A549 (cell line): ENCODE data around the gene AHR.

ENCODE experiments used
- POLR2A ChIP-seq: IDR thresholded peaks from 2 replicates; pipeline ENCODE4 v1.6.1; 2012; ENCODE audit warnings: mild to moderate bottlenecking, low read length
- RCOR1 ChIP-seq: fragments of 150-350 bp; IDR thresholded peaks from 2 replicates; pipeline ENCODE4 v1.6.1; 2014; ENCODE audit warnings: antibody characterized with exemption, low read length, low read depth
- TF ChIP-seq, protein P1 (sequence below): fragments of >200 bp; sonication (Bioruptor Twin); formaldehyde crosslinking; IDR thresholded peaks from 3 replicates; pipeline ENCODE4 v1.5.1; 2016
- TF ChIP-seq, protein P2 (sequence below): IDR thresholded peaks from 2 replicates; pipeline ENCODE4 v1.6.1; 2012

DNA sequence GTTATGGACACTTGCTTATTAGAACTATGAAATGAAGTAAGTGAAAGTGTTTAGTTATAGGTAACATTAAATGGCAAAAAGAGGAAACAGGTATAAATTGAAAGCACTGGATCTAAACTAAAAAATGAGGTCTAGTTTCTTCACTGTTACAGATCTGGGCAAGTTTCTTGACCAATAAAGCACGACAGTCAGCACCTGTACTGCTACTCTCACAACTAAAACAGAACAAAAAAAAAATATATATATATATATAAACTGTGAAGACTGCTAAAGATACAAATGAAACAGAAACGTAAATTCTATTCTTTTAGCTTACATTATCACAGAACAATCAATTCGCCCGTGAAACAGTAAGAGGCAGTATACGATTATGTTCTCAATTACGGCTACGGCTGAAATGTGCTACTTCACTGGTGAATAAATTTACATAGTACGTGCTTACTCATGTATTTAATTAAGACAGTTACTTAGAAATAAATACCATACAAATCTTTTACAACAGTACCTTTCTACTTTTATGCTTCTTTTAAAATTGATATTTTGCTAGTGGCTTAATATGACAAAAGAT is 4.2 kb downstream of the AHR start:
- TF ChIP-seq POLR2A (no peak), RCOR1 (no peak)
- TF ChIP-seq, protein P1, sequence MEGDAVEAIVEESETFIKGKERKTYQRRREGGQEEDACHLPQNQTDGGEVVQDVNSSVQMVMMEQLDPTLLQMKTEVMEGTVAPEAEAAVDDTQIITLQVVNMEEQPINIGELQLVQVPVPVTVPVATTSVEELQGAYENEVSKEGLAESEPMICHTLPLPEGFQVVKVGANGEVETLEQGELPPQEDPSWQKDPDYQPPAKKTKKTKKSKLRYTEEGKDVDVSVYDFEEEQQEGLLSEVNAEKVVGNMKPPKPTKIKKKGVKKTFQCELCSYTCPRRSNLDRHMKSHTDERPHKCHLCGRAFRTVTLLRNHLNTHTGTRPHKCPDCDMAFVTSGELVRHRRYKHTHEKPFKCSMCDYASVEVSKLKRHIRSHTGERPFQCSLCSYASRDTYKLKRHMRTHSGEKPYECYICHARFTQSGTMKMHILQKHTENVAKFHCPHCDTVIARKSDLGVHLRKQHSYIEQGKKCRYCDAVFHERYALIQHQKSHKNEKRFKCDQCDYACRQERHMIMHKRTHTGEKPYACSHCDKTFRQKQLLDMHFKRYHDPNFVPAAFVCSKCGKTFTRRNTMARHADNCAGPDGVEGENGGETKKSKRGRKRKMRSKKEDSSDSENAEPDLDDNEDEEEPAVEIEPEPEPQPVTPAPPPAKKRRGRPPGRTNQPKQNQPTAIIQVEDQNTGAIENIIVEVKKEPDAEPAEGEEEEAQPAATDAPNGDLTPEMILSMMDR = peak; percentile 20; the same call in 2 of the 3 replicates
- TF ChIP-seq, protein P2, sequence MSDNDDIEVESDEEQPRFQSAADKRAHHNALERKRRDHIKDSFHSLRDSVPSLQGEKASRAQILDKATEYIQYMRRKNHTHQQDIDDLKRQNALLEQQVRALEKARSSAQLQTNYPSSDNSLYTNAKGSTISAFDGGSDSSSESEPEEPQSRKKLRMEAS = no peak
